Ovary (tissue), 3 donors: Measurements from ENCODE around the gene COQ8B.

Source experiments
- CTCF ChIP-seq, 3 donors: fragments of 450-650 bp in 2 of 3; fragments of 200-600 bp in 1 of 3; IDR thresholded peaks; one replicate each; pipeline versions ENCODE4 v1.5.1 to v1.8.0; 2016 to 2022; ENCODE audit warnings: antibody characterized with exemption in 3 of 3, mild to moderate bottlenecking in 1 of 3
- POLR2A ChIP-seq: fragments of 450-650 bp; IDR thresholded peaks from one replicate; pipeline ENCODE4 v1.6.1; 2017; ENCODE audit warnings: antibody characterized with exemption, mild to moderate bottlenecking, moderate library complexity
- donor health status: DM: no; HTN: no; CAD: no.

DNA sequence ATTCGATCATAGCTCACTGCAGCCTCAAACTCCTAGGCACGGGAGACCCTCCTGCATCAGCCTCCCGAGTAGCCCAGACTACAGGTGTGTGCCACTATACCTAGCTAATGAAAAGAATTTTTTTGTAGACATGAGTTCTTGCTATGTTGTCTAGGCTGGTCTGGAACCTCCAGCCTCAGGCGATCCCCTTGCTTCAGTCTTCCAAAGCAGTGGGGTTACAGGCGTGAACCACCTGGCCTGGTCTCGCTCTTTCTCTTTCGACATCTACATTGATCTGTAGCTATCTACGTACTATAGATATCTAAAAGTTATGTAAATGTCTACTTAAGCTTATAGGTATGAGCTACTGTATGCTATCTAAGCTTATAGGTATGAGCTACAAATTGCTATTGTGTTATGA, 58.7 kb downstream of the COQ8B start:
- TF ChIP-seq CTCF (IDR thresholded peaks at IDR 0.05) (no peak), POLR2A (no peak)
